Neural progenitor cell (in vitro differentiated cells): Measurements from ENCODE around the gene KNDC1.

Source experiments
- CTCF ChIP-seq: fragments of 200-600 bp; sonication (generic); IDR thresholded peaks from 2 replicates; pipeline ENCODE4 v1.5.1; 2017; ENCODE audit warnings: antibody characterized with exemption, mild to moderate bottlenecking
- EZH2 ChIP-seq: fragments of 200-600 bp; sonication (generic); IDR thresholded peaks from 2 replicates; pipeline ENCODE4 v1.6.1; 2017; ENCODE audit warnings: antibody characterized with exemption, mild to moderate bottlenecking, moderate library complexity
- EZH2phosphoT487 ChIP-seq: fragments of 200-600 bp; sonication (generic); IDR thresholded peaks from 2 replicates; pipeline ENCODE4 v1.6.1; 2017; ENCODE audit warnings: antibody characterized with exemption

GRCh38 chr10:133209117-133209516, 49.1 kb downstream of the KNDC1 start:
- TF ChIP-seq CTCF (no peak), EZH2 (no peak), EZH2phosphoT487 (no peak)
